ENCODE results near the gene NR1D1.

The NR1D1 gene

GRCh38 chr17:40063901-40064531, 36.4 kb downstream of the NR1D1 start:
- H3K4me1 ChIP-seq (ENCODE audit: control insufficient read depth in 1 of 2, insufficient read depth in 2 of 2, low read length in 2 of 2), result peaks cover 28 to 69% of the 10 kb centered on the region in 2 donors
- peak overlapping the region; percentile 82 to 99 for H3K4me3 ChIP-seq (ENCODE audit: low read depth in 1 of 2, low read length in 2 of 2)

GRCh38 chr17:40063187-40063771, 37.1 kb downstream of the NR1D1 start:
- Histone ChIP-seq H3K27ac (ENCODE audit: low read length) (peak overlapping the region; percentile 80), H3K36me3 (ENCODE audit: control insufficient read depth in 1 of 2, insufficient read depth in 2 of 2, low read length in 2 of 2) (no peaks in the 10 kb centered on the region), H3K4me1 (ENCODE audit: control insufficient read depth in 1 of 2, insufficient read depth in 2 of 2, low read length in 2 of 2) (peaks cover 26 to 66% of the 10 kb centered on the region in 2 donors), H3K27me3 (ENCODE audit: low read depth, low read length) (no peaks in the 10 kb centered on the region), H3K9me3 (ENCODE audit: control insufficient read depth in 1 of 2, low read length in 2 of 2) (no peaks in the 10 kb centered on the region), H3K4me3 (ENCODE audit: low read depth in 1 of 2, low read length in 2 of 2) (peak overlapping the region; percentile 82 to 99)

More at GRCh38 chr17:40063901-40064531, 36.4 kb downstream of the NR1D1 start:
- no peaks in the 10 kb centered on the region for H3K9me3 ChIP-seq (ENCODE audit: control insufficient read depth in 1 of 2, low read length in 2 of 2)
- H3K27me3 ChIP-seq (ENCODE audit: low read depth, low read length), result no peaks in the 10 kb centered on the region
- no peaks in the 10 kb centered on the region for H3K36me3 ChIP-seq (ENCODE audit: control insufficient read depth in 1 of 2, insufficient read depth in 2 of 2, low read length in 2 of 2)
- H3K27ac ChIP-seq (ENCODE audit: low read length), result peak overlapping the region; percentile 80

- peak within 1 kb of the TSS; percentile 82 to 99 for H3K4me3 ChIP-seq (ENCODE audit: low read depth in 1 of 2, low read length in 2 of 2)
- no peaks in the 10 kb centered on the region for H3K9me3 ChIP-seq (ENCODE audit: control insufficient read depth in 1 of 2, low read length in 2 of 2)
- H3K36me3 ChIP-seq (ENCODE audit: control insufficient read depth in 1 of 2, insufficient read depth in 2 of 2, low read length in 2 of 2), result no peaks in the 10 kb centered on the region
- peaks cover 30 to 66% of the 10 kb centered on the region in 2 donors for H3K4me1 ChIP-seq (ENCODE audit: control insufficient read depth in 1 of 2, insufficient read depth in 2 of 2, low read length in 2 of 2)
- H3K27me3 ChIP-seq (ENCODE audit: low read depth, low read length), result no peaks in the 10 kb centered on the region
- peak within 1 kb of the TSS; percentile 80 for H3K27ac ChIP-seq (ENCODE audit: low read length)
These were observed 37.8 kb downstream of the NR1D1 start, which contains the start of gene THRA for GRCh38 chr17:40062329-40063186. TSS of gene THRA (plus strand) at chr17:40062965. CDS start at chr17:40074489, 11,524 bp downstream.

- peaks cover 30 to 58% of the 10 kb centered on the region in 2 donors for H3K4me1 ChIP-seq (ENCODE audit: control insufficient read depth in 1 of 2, insufficient read depth in 2 of 2, low read length in 2 of 2)
- H3K27me3 ChIP-seq (ENCODE audit: low read depth, low read length), result no peaks in the 10 kb centered on the region
- H3K36me3 ChIP-seq (ENCODE audit: control insufficient read depth in 1 of 2, insufficient read depth in 2 of 2, low read length in 2 of 2), result no peaks in the 10 kb centered on the region
- peak overlapping the region; percentile 67 for H3K27ac ChIP-seq (ENCODE audit: low read length)
- no peak overlapping the region for H3K4me3 ChIP-seq (ENCODE audit: low read depth in 1 of 2, low read length in 2 of 2)
- H3K9me3 ChIP-seq (ENCODE audit: control insufficient read depth in 1 of 2, low read length in 2 of 2), result no peaks in the 10 kb centered on the region
These were observed 38.8 kb downstream of the NR1D1 start for GRCh38 chr17:40061609-40062038.

- Histone ChIP-seq H3K27me3 (ENCODE audit: low read depth, low read length) (no peaks in the 10 kb centered on the region), H3K9me3 (ENCODE audit: control insufficient read depth in 1 of 2, low read length in 2 of 2) (no peaks in the 10 kb centered on the region), H3K4me3 (ENCODE audit: low read depth in 1 of 2, low read length in 2 of 2) (no peak overlapping the region), H3K27ac (ENCODE audit: low read length) (no peak overlapping the region), H3K4me1 (ENCODE audit: control insufficient read depth in 1 of 2, insufficient read depth in 2 of 2, low read length in 2 of 2) (peaks cover 30 to 55% of the 10 kb centered on the region in 2 donors), H3K36me3 (ENCODE audit: control insufficient read depth in 1 of 2, insufficient read depth in 2 of 2, low read length in 2 of 2) (no peaks in the 10 kb centered on the region)
These were observed 39.3 kb downstream of the NR1D1 start for GRCh38 chr17:40060887-40061608.

- H3K27me3 ChIP-seq (ENCODE audit: low read depth, low read length), result no peaks in the 10 kb centered on the region
- H3K9me3 ChIP-seq (ENCODE audit: control insufficient read depth in 1 of 2, low read length in 2 of 2), result no peaks in the 10 kb centered on the region
- H3K27ac ChIP-seq (ENCODE audit: low read length), result peak overlapping the region; percentile 14
- H3K36me3 ChIP-seq (ENCODE audit: control insufficient read depth in 1 of 2, insufficient read depth in 2 of 2, low read length in 2 of 2), result no peaks in the 10 kb centered on the region
- no peak overlapping the region for H3K4me3 ChIP-seq (ENCODE audit: low read depth in 1 of 2, low read length in 2 of 2)
- peaks cover 25 to 44% of the 10 kb centered on the region in 2 donors for H3K4me1 ChIP-seq (ENCODE audit: control insufficient read depth in 1 of 2, insufficient read depth in 2 of 2, low read length in 2 of 2)
These were observed 40.5 kb downstream of the NR1D1 start for GRCh38 chr17:40059729-40060475.

- Histone ChIP-seq H3K9me3 (ENCODE audit: control insufficient read depth in 1 of 2, low read length in 2 of 2) (no peaks in the 10 kb centered on the region), H3K27ac (ENCODE audit: low read length) (peak overlapping the region; percentile 91), H3K4me1 (ENCODE audit: control insufficient read depth in 1 of 2, insufficient read depth in 2 of 2, low read length in 2 of 2) (peaks cover 15 to 33% of the 10 kb centered on the region in 2 donors), H3K4me3 (ENCODE audit: low read depth in 1 of 2, low read length in 2 of 2) (peak overlapping the region in 1 of 2 donors; percentile 23), H3K36me3 (ENCODE audit: control insufficient read depth in 1 of 2, insufficient read depth in 2 of 2, low read length in 2 of 2) (no peaks in the 10 kb centered on the region), H3K27me3 (ENCODE audit: low read depth, low read length) (no peaks in the 10 kb centered on the region)
These were observed 41.5 kb downstream of the NR1D1 start for GRCh38 chr17:40058865-40059264.

GRCh38 chr17:40058186-40058784, 42.1 kb downstream of the NR1D1 start:
- Histone ChIP-seq H3K36me3 (ENCODE audit: control insufficient read depth in 1 of 2, insufficient read depth in 2 of 2, low read length in 2 of 2) (no peaks in the 10 kb centered on the region), H3K4me3 (ENCODE audit: low read depth in 1 of 2, low read length in 2 of 2) (peak overlapping the region; percentile 23 to 34), H3K27me3 (ENCODE audit: low read depth, low read length) (no peaks in the 10 kb centered on the region), H3K27ac (ENCODE audit: low read length) (peak overlapping the region; percentile 91), H3K9me3 (ENCODE audit: control insufficient read depth in 1 of 2, low read length in 2 of 2) (no peaks in the 10 kb centered on the region), H3K4me1 (ENCODE audit: control insufficient read depth in 1 of 2, insufficient read depth in 2 of 2, low read length in 2 of 2) (peaks cover 16 to 35% of the 10 kb centered on the region in 2 donors)

GRCh38 chr17:40056379-40057015, 43.9 kb downstream of the NR1D1 start:
- peaks cover 0 to 6% of the 10 kb centered on the region in 2 donors for H3K36me3 ChIP-seq (ENCODE audit: control insufficient read depth in 1 of 2, insufficient read depth in 2 of 2, low read length in 2 of 2)
- no peak overlapping the region for H3K27ac ChIP-seq (ENCODE audit: low read length)
- H3K4me3 ChIP-seq (ENCODE audit: low read depth in 1 of 2, low read length in 2 of 2), result no peak overlapping the region
- H3K4me1 ChIP-seq (ENCODE audit: control insufficient read depth in 1 of 2, insufficient read depth in 2 of 2, low read length in 2 of 2), result peaks cover 14 to 29% of the 10 kb centered on the region in 2 donors
- H3K9me3 ChIP-seq (ENCODE audit: control insufficient read depth in 1 of 2, low read length in 2 of 2), result no peaks in the 10 kb centered on the region
- H3K27me3 ChIP-seq (ENCODE audit: low read depth, low read length), result no peaks in the 10 kb centered on the region
